H9 (cell line): ENCODE measurements around the gene HCN2. TPM values are rescaled to one million over a fixed set of nuclear protein-coding genes. Genes with fewer than 3 reads are reported as not detected.
A peak's percentile ranks its signal among the peaks of the same experiment; 100 is the strongest.

Experiments
- DNase-seq: peaks from one replicate; pipeline ENCODE4 v3.0.0-alpha.2; 2017
- H2AFZ ChIP-seq: one replicate; pipeline ENCODE4 v1.6.1; 2013; ENCODE audit warnings: mild to moderate bottlenecking, low read length, control low read depth, moderate library complexity
- H2AK5ac ChIP-seq: 2 replicates; pipeline ENCODE4 v1.6.1; 2013; ENCODE audit warnings: low read length, control low read depth, mixed read lengths; ENCODE audit not compliant: insufficient read length
- H2BK120ac ChIP-seq: one replicate; pipeline ENCODE4 v1.6.1; 2013; ENCODE audit warnings: low read depth, mild to moderate bottlenecking, low read length, control low read depth, inconsistent platforms; ENCODE audit not compliant: poor library complexity, severe bottlenecking
- H2BK12ac ChIP-seq: 2 replicates; pipeline ENCODE4 v1.6.1; 2013; ENCODE audit warnings: low read length, control low read depth, mixed read lengths, low read depth; ENCODE audit not compliant: insufficient read length
- H2BK15ac ChIP-seq: 2 replicates; pipeline ENCODE4 v1.6.1; 2013; ENCODE audit warnings: low read depth, low read length, control low read depth
- H2BK20ac ChIP-seq: one replicate; pipeline ENCODE4 v1.6.1; 2013; ENCODE audit warnings: low read depth, mild to moderate bottlenecking, low read length, control low read depth, inconsistent platforms; ENCODE audit not compliant: poor library complexity, severe bottlenecking
- H2BK5ac ChIP-seq: 2 replicates; pipeline ENCODE4 v1.6.1; 2013; ENCODE audit warnings: low read length, control low read depth, mixed read lengths; ENCODE audit not compliant: insufficient read length
- H3K14ac ChIP-seq: 2 replicates; pipeline ENCODE4 v1.6.1; 2013; ENCODE audit warnings: low read length, control low read depth; ENCODE audit not compliant: insufficient read depth
- H3K18ac ChIP-seq: 2 replicates; pipeline ENCODE4 v1.6.1; 2013; ENCODE audit warnings: low read depth, mild to moderate bottlenecking, mixed read lengths, low read length, control low read depth; ENCODE audit not compliant: insufficient read length
- H3K23ac ChIP-seq: 2 replicates; pipeline ENCODE4 v1.6.1; 2013; ENCODE audit warnings: low read length, control low read depth, mixed read lengths, low read depth; ENCODE audit not compliant: insufficient read length
- H3K23me2 ChIP-seq: 2 replicates; pipeline ENCODE4 v1.6.1; 2013; ENCODE audit warnings: low read depth, mild to moderate bottlenecking, mixed read lengths, low read length, control low read depth; ENCODE audit not compliant: insufficient read length, poor library complexity, severe bottlenecking
- H3K27ac ChIP-seq: 2 replicates; pipeline ENCODE4 v1.5.1; 2013; ENCODE audit warnings: low read length, control low read depth, mixed read lengths, low read depth; ENCODE audit not compliant: insufficient read length
- H3K27me3 ChIP-seq: 2 replicates; pipeline ENCODE4 v1.6.1; 2013; ENCODE audit warnings: low read length, control low read depth, inconsistent platforms; ENCODE audit not compliant: insufficient read depth
- H3K4ac ChIP-seq: 2 replicates; pipeline ENCODE4 v1.6.1; 2013; ENCODE audit warnings: low read depth, mild to moderate bottlenecking, control low read depth, inconsistent platforms, low read length, moderate library complexity
- H3K4me1 ChIP-seq: 2 replicates; pipeline ENCODE4 v1.6.1; 2013; ENCODE audit warnings: low read length, control low read depth, inconsistent platforms; ENCODE audit not compliant: insufficient read depth
- H3K4me2 ChIP-seq: 2 replicates; pipeline ENCODE4 v1.6.1; 2013; ENCODE audit warnings: low read length, control low read depth, mixed read lengths; ENCODE audit not compliant: insufficient read length, insufficient read depth
- H3K56ac ChIP-seq: 2 replicates; pipeline ENCODE4 v1.6.1; 2013; ENCODE audit warnings: low read depth, mild to moderate bottlenecking, mixed read lengths, low read length, control low read depth; ENCODE audit not compliant: insufficient read length
- H3K79me1 ChIP-seq: 2 replicates; pipeline ENCODE4 v1.6.1; 2013; ENCODE audit warnings: low read depth, mild to moderate bottlenecking, moderate library complexity, low read length, control low read depth, inconsistent platforms; ENCODE audit not compliant: insufficient read depth, poor library complexity, severe bottlenecking
- H3K79me2 ChIP-seq: 2 replicates; pipeline ENCODE4 v1.6.1; 2013; ENCODE audit warnings: low read length, control low read depth, inconsistent platforms; ENCODE audit not compliant: insufficient read depth
- H3K9ac ChIP-seq: 2 replicates; pipeline ENCODE4 v1.6.1; 2013; ENCODE audit warnings: low read length, control low read depth, mixed read lengths; ENCODE audit not compliant: insufficient read length; ENCODE audit errors: extremely low read depth
- H3K9me3 ChIP-seq: one replicate; pipeline ENCODE4 v1.6.1; 2013; ENCODE audit warnings: low read depth, low read length, inconsistent platforms; ENCODE audit not compliant: control insufficient read depth
- H3T11ph ChIP-seq: one replicate; pipeline ENCODE4 v1.6.1; 2013; ENCODE audit warnings: mild to moderate bottlenecking, low read length, control low read depth, inconsistent platforms
- H4K20me1 ChIP-seq: one replicate; pipeline ENCODE4 v1.6.1; 2013; ENCODE audit not compliant: control insufficient read depth, insufficient read length, insufficient read depth
- H4K5ac ChIP-seq: 2 replicates; pipeline ENCODE4 v1.6.1; 2013; ENCODE audit warnings: low read depth, mild to moderate bottlenecking, mixed read lengths, low read length, control low read depth; ENCODE audit not compliant: insufficient read length
- H4K8ac ChIP-seq: replicated peaks from 2 replicates; pipeline ENCODE4 v1.6.1; 2013; ENCODE audit warnings: low read length, control low read depth, mixed read lengths, low read depth; ENCODE audit not compliant: insufficient read length
- H4K91ac ChIP-seq: 2 replicates; pipeline ENCODE4 v1.6.1; 2013; ENCODE audit warnings: low read depth, mild to moderate bottlenecking, moderate library complexity, mixed read lengths, low read length, control low read depth; ENCODE audit not compliant: insufficient read length
- H3K27ac Mint-ChIP-seq, 3 experiments: 2 replicates in 2 of 3; 3 replicates in 1 of 3; pipeline ENCODE4 v1.8.0; 2020 to 2021; ENCODE audit warnings: mixed read lengths in 3 of 3, mild to moderate bottlenecking in 1 of 3, moderate library complexity in 1 of 3
- H3K27me3 Mint-ChIP-seq: 2 replicates; pipeline ENCODE4 v1.8.0; 2021; ENCODE audit warnings: low read depth, mild to moderate bottlenecking, moderate library complexity, mixed read lengths
- H3K36me3 Mint-ChIP-seq, 3 experiments: 2 replicates in 2 of 3; 3 replicates in 1 of 3; pipeline ENCODE4 v1.8.0; 2020 to 2021; ENCODE audit warnings: low read depth in 3 of 3, mixed read lengths in 3 of 3; ENCODE audit not compliant: insufficient read depth in 1 of 3
- H3K4me1 Mint-ChIP-seq, 2 experiments: 2 replicates each; pipeline ENCODE4 v1.8.0; 2020; ENCODE audit warnings: mixed read lengths in 2 of 2
- H3K4me3 Mint-ChIP-seq, 2 experiments: 2 replicates in 1 of 2; 3 replicates in 1 of 2; pipeline ENCODE4 v1.8.0; 2020 to 2021; ENCODE audit warnings: mild to moderate bottlenecking in 2 of 2, mixed read lengths in 2 of 2, moderate library complexity in 1 of 2
- H3K9me3 Mint-ChIP-seq, 2 experiments: 2 replicates in 1 of 2; 3 replicates in 1 of 2; pipeline ENCODE4 v1.8.0; 2020; ENCODE audit warnings: mild to moderate bottlenecking in 2 of 2, mixed read lengths in 2 of 2, moderate library complexity in 1 of 2
- WGBS: extraction: QIAGEN DNeasy Blood & Tissue Kit; methylation state at CpG from one replicate; pipeline ENCODE4 v1.1.7; 2013; ENCODE audit warnings: missing lambda C conversion rate, low lambda C conversion rate, mixed read lengths; ENCODE audit not compliant: insufficient read length; ENCODE audit errors: extremely low coverage; 5-methylcytosine and 5-hydroxymethylcytosine counted together
- total RNA-seq: library from RNA; stranded (reverse); gene quantifications from 2 replicates; pipeline ENCODE4 v1.2.1, GENCODE V29; 2021
- TF ChIP-seq, protein P1 (sequence below): fragments of 200-600 bp; sonication (generic); conservative IDR thresholded peaks from 3 replicates; pipeline ENCODE4 v1.8.0; 2021; ENCODE audit warnings: antibody characterized with exemption, mild to moderate bottlenecking

HCN2 gene
- total RNA-seq, 1 experiment from 2014 or later: 3.7 TPM

GRCh38 chr19:582497-583197 is 7.0 kb upstream of the HCN2 start:
- Histone ChIP-seq H2BK120ac (no peak overlapping the region), H4K8ac (no peak overlapping the region), H3K9ac (no peak overlapping the region), H4K5ac (no peak overlapping the region), H2BK20ac (no peak overlapping the region), H4K91ac (no peak overlapping the region), H4K20me1 (no peaks in the 10 kb centered on the region), H2AK5ac (no peak overlapping the region), H3K14ac (no peak overlapping the region), H3K9me3 (no peaks in the 10 kb centered on the region), H3K18ac (no peak overlapping the region), H3K79me1 (peaks cover 3% of the 10 kb centered on the region), H3K23me2 (no peaks in the 10 kb centered on the region), H2AFZ (no peak overlapping the region), H3T11ph (no peak overlapping the region), H3K23ac (no peak overlapping the region), H3K27ac (no peak overlapping the region), H2BK12ac (no peak overlapping the region), H3K27me3 (no peaks in the 10 kb centered on the region), H2BK5ac (no peak overlapping the region), H3K56ac (no peak overlapping the region), H3K79me2 (peaks cover 8% of the 10 kb centered on the region; the same call in 1 of the 2 replicates), H3K4me2 (no peak overlapping the region), H3K4ac (no peak overlapping the region), H3K4me1 (no peaks in the 10 kb centered on the region), H2BK15ac (no peak overlapping the region)
- WGBS: no CpG with 5 or more reads among the region's 31 CpGs
- DNase-seq: peak; percentile 64
- peaks cover 2 to 7% of the 10 kb centered on the region in 2 experiments for H3K4me1 Mint-ChIP-seq
- no peaks in the 10 kb centered on the region; the same call in none of the 2 replicates for H3K27me3 Mint-ChIP-seq
- peaks cover 2 to 29% (median 23%) of the 10 kb centered on the region in 3 experiments; a peak in 6 of 7 replicates for H3K36me3 Mint-ChIP-seq
- TF ChIP-seq, protein P1, sequence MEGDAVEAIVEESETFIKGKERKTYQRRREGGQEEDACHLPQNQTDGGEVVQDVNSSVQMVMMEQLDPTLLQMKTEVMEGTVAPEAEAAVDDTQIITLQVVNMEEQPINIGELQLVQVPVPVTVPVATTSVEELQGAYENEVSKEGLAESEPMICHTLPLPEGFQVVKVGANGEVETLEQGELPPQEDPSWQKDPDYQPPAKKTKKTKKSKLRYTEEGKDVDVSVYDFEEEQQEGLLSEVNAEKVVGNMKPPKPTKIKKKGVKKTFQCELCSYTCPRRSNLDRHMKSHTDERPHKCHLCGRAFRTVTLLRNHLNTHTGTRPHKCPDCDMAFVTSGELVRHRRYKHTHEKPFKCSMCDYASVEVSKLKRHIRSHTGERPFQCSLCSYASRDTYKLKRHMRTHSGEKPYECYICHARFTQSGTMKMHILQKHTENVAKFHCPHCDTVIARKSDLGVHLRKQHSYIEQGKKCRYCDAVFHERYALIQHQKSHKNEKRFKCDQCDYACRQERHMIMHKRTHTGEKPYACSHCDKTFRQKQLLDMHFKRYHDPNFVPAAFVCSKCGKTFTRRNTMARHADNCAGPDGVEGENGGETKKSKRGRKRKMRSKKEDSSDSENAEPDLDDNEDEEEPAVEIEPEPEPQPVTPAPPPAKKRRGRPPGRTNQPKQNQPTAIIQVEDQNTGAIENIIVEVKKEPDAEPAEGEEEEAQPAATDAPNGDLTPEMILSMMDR: no peak
- H3K4me3 Mint-ChIP-seq: no peak overlapping the region
- H3K27ac Mint-ChIP-seq: no peak overlapping the region
- no peaks in the 10 kb centered on the region for H3K9me3 Mint-ChIP-seq
